ENCODE data around the gene PTPRJ.
A peak's percentile ranks its signal among the peaks of the same experiment; 100 is the strongest.

PTPRJ gene

GRCh38 chr11:48040830-48041444 lies 60.6 kb downstream of the PTPRJ start:
- DNase-seq (ENCODE audit: low spot score) = no peak

- no peak for DNase-seq (ENCODE audit: low spot score)
Measured at GRCh38 chr11:48041877-48042695, 61.7 kb downstream of the PTPRJ start.

- no peak for DNase-seq (ENCODE audit: low spot score)
Measured at GRCh38 chr11:48043111-48043990, 63.0 kb downstream of the PTPRJ start.

- no peak for DNase-seq (ENCODE audit: low spot score)
Measured at GRCh38 chr11:48043991-48044512, 63.7 kb downstream of the PTPRJ start.

- no peak for DNase-seq (ENCODE audit: low spot score)
Measured at GRCh38 chr11:48044577-48044976, 64.2 kb downstream of the PTPRJ start.

GRCh38 chr11:48045536-48045935 lies 65.2 kb downstream of the PTPRJ start:
- DNase-seq (ENCODE audit: low spot score) = no peak

- DNase-seq (ENCODE audit: low spot score) = no peak
Measured at GRCh38 chr11:48047616-48048015, 67.3 kb downstream of the PTPRJ start.

GRCh38 chr11:48049036-48049435 lies 68.7 kb downstream of the PTPRJ start:
- DNase-seq (ENCODE audit: low spot score) = no peak

GRCh38 chr11:48050304-48050703 lies 69.9 kb downstream of the PTPRJ start:
- DNase-seq (ENCODE audit: low spot score) = no peak

- DNase-seq (ENCODE audit: low spot score) = no peak
Measured at GRCh38 chr11:48051217-48051830, 71.0 kb downstream of the PTPRJ start.

GRCh38 chr11:48052183-48053044 lies 72.1 kb downstream of the PTPRJ start:
- no peak for DNase-seq (ENCODE audit: low spot score)

- no peak for DNase-seq (ENCODE audit: low spot score)
Measured at GRCh38 chr11:48054994-48055291, 74.6 kb downstream of the PTPRJ start.

- DNase-seq (ENCODE audit: low spot score) = peak; percentile 32
Measured at GRCh38 chr11:48055292-48056132, 75.2 kb downstream of the PTPRJ start.

- no peak for DNase-seq (ENCODE audit: low spot score)
Measured at GRCh38 chr11:48056325-48057183, 76.2 kb downstream of the PTPRJ start.

GRCh38 chr11:48058064-48058463 lies 77.7 kb downstream of the PTPRJ start:
- DNase-seq (ENCODE audit: low spot score) = no peak

GRCh38 chr11:48058788-48059187 lies 78.4 kb downstream of the PTPRJ start:
- no peak for DNase-seq (ENCODE audit: low spot score)

GRCh38 chr11:48062649-48063048 lies 82.3 kb downstream of the PTPRJ start:
- DNase-seq (ENCODE audit: low spot score) = no peak

- DNase-seq (ENCODE audit: low spot score) = no peak
Measured at GRCh38 chr11:48063424-48063978, 83.1 kb downstream of the PTPRJ start.

GRCh38 chr11:48064306-48064705 lies 83.9 kb downstream of the PTPRJ start:
- no peak for DNase-seq (ENCODE audit: low spot score)

All from HuH-7 (cell line).